Endothelial cell of umbilical vein (primary cell): ENCODE measurements around the gene LAX1. TPM values are rescaled to one million over a fixed set of nuclear protein-coding genes. Genes with fewer than 3 reads are reported as not detected.
"Not testable (repeated sequence)": the region's sequence is repeated elsewhere in the genome, so short reads cannot be mapped to it uniquely, and the experiment has no call there.

Experiments used
- BruUV-seq: library from RNA; stranded (reverse); fragments of 400-500 nt; replicated peaks from 2 replicates; lab custom pipeline; 2021; lab: Mats Ljungman, UMichigan
- CTCF ChIA-PET: fragments of 300-600, 350-600 bp; sonication (Branson Sonifier 250); formaldehyde crosslinking; loops from one replicate; lab custom pipeline; 2021; ENCODE audit warnings: antibody characterized with exemption, inconsistent platforms; lab: Charles Lee
- POLR2A ChIA-PET: fragments of 300-600, 350-600 bp; sonication (Branson Sonifier 250); formaldehyde crosslinking; loops from one replicate; lab custom pipeline; 2021; ENCODE audit warnings: antibody characterized with exemption, inconsistent platforms; lab: Charles Lee
- DNase-seq: peaks from one replicate; pipeline ENCODE4 v3.0.0-alpha.2; 2011; ENCODE audit warnings: low read depth, low spot score
- FAIRE-seq: peaks from 2 replicates; lab custom pipeline; 2011; peaks lifted over from hg19 to GRCh38; lab: Jason Lieb, UNC
- H2AFZ ChIP-seq: 2 replicates; pipeline ENCODE4 v1.6.0; 2012; ENCODE audit warnings: low read depth, low read length, control low read depth, inconsistent platforms
- H3K27ac ChIP-seq: 2 replicates; pipeline ENCODE4 v1.5.1; 2011; ENCODE audit warnings: low read depth, mild to moderate bottlenecking, control low read depth, low read length, moderate library complexity; ENCODE audit not compliant: insufficient read depth
- H3K27me3 ChIP-seq, 2 experiments: 2 replicates each; pipeline versions ENCODE4 v1.6.0 to v1.6.1; 2011; ENCODE audit warnings: low read length in 2 of 2, mixed read lengths in 1 of 2; ENCODE audit not compliant: control insufficient read depth in 2 of 2, insufficient read depth in 2 of 2
- H3K36me3 ChIP-seq, 2 experiments: 2 replicates in 1 of 2; 3 replicates in 1 of 2; pipeline ENCODE4 v1.5.1; 2011; ENCODE audit warnings: low read length in 2 of 2, mild to moderate bottlenecking in 1 of 2, moderate library complexity in 1 of 2; ENCODE audit not compliant: control insufficient read depth in 2 of 2, insufficient read depth in 2 of 2; ENCODE audit errors: extremely low read depth in 1 of 2
- H3K4me1 ChIP-seq: 3 replicates; pipeline ENCODE4 v1.5.1; 2011; ENCODE audit warnings: mild to moderate bottlenecking, low read length; ENCODE audit not compliant: control insufficient read depth, insufficient read depth; ENCODE audit errors: extremely low read depth
- H3K4me2 ChIP-seq: 2 replicates; pipeline ENCODE4 v1.6.1; 2011; ENCODE audit warnings: low read length, control low read depth, mixed read lengths; ENCODE audit not compliant: insufficient read depth
- H3K4me3 ChIP-seq, 3 experiments: fragments of 200-600 bp in 1 of 3; sonication (generic), shearing (Covaris generic) in 1 of 3; replicated peaks in 1 of 3; 2 replicates each; pipeline ENCODE4 v1.5.1; 2011 to 2016; ENCODE audit warnings: control low read depth in 3 of 3, low read length in 3 of 3, mild to moderate bottlenecking in 2 of 3, inconsistent platforms in 1 of 3, low read depth in 1 of 3, moderate library complexity in 1 of 3; ENCODE audit not compliant: insufficient read depth in 1 of 3
- H3K79me2 ChIP-seq: 2 replicates; pipeline ENCODE4 v1.6.0; 2012; ENCODE audit warnings: low read length, inconsistent platforms; ENCODE audit not compliant: control insufficient read depth, insufficient read depth
- H3K9ac ChIP-seq: replicated peaks from 2 replicates; pipeline ENCODE3; 2011; ENCODE audit warnings: low read length, control low read depth; ENCODE audit not compliant: insufficient read depth; ENCODE audit errors: extremely low read depth
- H3K9me1 ChIP-seq: replicated peaks from 3 replicates; pipeline ENCODE4 v1.6.0; 2011; ENCODE audit warnings: mild to moderate bottlenecking, low read length; ENCODE audit not compliant: control insufficient read depth, insufficient read depth; ENCODE audit errors: extremely low read depth
- H3K9me3 ChIP-seq: replicated peaks from 2 replicates; pipeline ENCODE4 v1.5.1; 2012; ENCODE audit warnings: low read length, inconsistent platforms; ENCODE audit not compliant: control insufficient read depth, insufficient read depth
- H4K20me1 ChIP-seq: replicated peaks from 2 replicates; pipeline ENCODE3; 2011; ENCODE audit warnings: mild to moderate bottlenecking, low read length; ENCODE audit not compliant: control insufficient read depth, insufficient read depth; ENCODE audit errors: extremely low read depth
- EZH2 ChIP-seq: IDR thresholded peaks from 2 replicates; pipeline ENCODE4 v1.6.1; 2012; ENCODE audit warnings: borderline replicate concordance, low read depth, mild to moderate bottlenecking, moderate library complexity, low read length, inconsistent platforms; ENCODE audit not compliant: severe bottlenecking
- JUN ChIP-seq: IDR thresholded peaks from 2 replicates; pipeline ENCODE4 v1.6.1; 2011; ENCODE audit warnings: borderline replicate concordance, low read depth; ENCODE audit not compliant: insufficient read length, insufficient read depth
- MAX ChIP-seq: IDR thresholded peaks from 2 replicates; pipeline ENCODE4 v1.6.1; 2011; ENCODE audit not compliant: insufficient read depth, insufficient read length
- dilution Hi-C: fragments of 300-500 bp; cut with MboI; formaldehyde crosslinking; loops from one replicate; pipeline ENCODE4 v1.15.0; 2019; ENCODE audit warnings: low sequenced_read_pairs; ENCODE audit not compliant: extremely low pct_ligation_motif_present
- intact Hi-C: fragments of 100-400 bp; cut with micrococcal nuclease; formaldehyde crosslinking; loops from one replicate; pipeline ENCODE4 v1.10.0; 2022
- polyA plus RNA-seq, 4 experiments: library from polyadenylated mRNA; depleted of rRNA in 3 of 4; stranded (reverse) in 3 of 4; unstranded in 1 of 4; fragments of >200 nt; gene quantifications; 2 replicates each; pipeline versions ENCODE4 v1.2.1 to v1.2.3, GENCODE V29; 2011 to 2012; ENCODE audit warnings: missing spikeins in 1 of 4
- total RNA-seq: library from RNA; stranded (reverse); gene quantifications from 2 replicates; pipeline ENCODE4 v1.2.3, GENCODE V29; 2021

Gene LAX1
- total and polyA plus RNA-seq, 2 donors (not counting 3 experiments of a cell fraction or from before 2014, with no cell fraction given) = not detected

- Histone ChIP-seq H3K9ac (no peak overlapping the region), H3K4me3 (no peak overlapping the region), H2AFZ (no peak overlapping the region), H3K79me2 (no peaks in the 10 kb centered on the region), H3K4me2 (no peak overlapping the region), H3K9me1 (no peaks in the 10 kb centered on the region), H3K4me1 (peaks cover 4% of the 10 kb centered on the region), H3K9me3 (no peaks in the 10 kb centered on the region), H3K27ac (no peak overlapping the region), H3K27me3 (peaks cover 4 to 6% of the 10 kb centered on the region in 2 experiments), H3K36me3 (no peaks in the 10 kb centered on the region), H4K20me1 (no peaks in the 10 kb centered on the region)
- ChIA-PET POLR2A (interaction anchor here (0.5 kb wide), 1 partner anchor 12 kb away, joined by 3 read pairs; no protein-coding TSS in a partner anchor), CTCF (no interaction called here)
- dilution Hi-C loops (no loop called here), intact Hi-C loops (no loop called here)
- TF ChIP-seq JUN (no peak), EZH2 (no peak), MAX (no peak)
- no peak for FAIRE-seq
- no TSS peak for BruUV-seq
- DNase-seq = no peak
Observed at GRCh38 chr1:203760506-203760905, 4.5 kb upstream of the LAX1 start.

- H3K27ac ChIP-seq, H3K79me2 ChIP-seq, H3K4me3 ChIP-seq, BruUV-seq, DNase-seq, FAIRE-seq, H3K9me3 ChIP-seq, H2AFZ ChIP-seq, H3K27me3 ChIP-seq, H3K9me1 ChIP-seq, CTCF ChIA-PET, intact Hi-C loops, H3K4me2 ChIP-seq, POLR2A ChIA-PET, H3K4me1 ChIP-seq, H3K36me3 ChIP-seq, H4K20me1 ChIP-seq, H3K9ac ChIP-seq, dilution Hi-C loops: not testable (repeated sequence)
Observed at GRCh38 chr1:203761958-203762357, 3.0 kb upstream of the LAX1 start.
